Dendritic cell treated with granulocyte-macrophage colony-stimulating factor and Interleukin-4, amounts not matched to agents 40 ng/mL and 50 ng/mL, for 4 days (primary cell): Measurements from ENCODE around the gene CDC42BPB.

Source experiments
- H3K27ac Mint-ChIP-seq: one replicate; pipeline ENCODE4 v1.8.0; 2022; ENCODE audit warnings: mild to moderate bottlenecking, mixed read lengths
- H3K27me3 Mint-ChIP-seq: one replicate; pipeline ENCODE4 v1.8.0; 2022; ENCODE audit warnings: mild to moderate bottlenecking, mixed read lengths
- H3K36me3 Mint-ChIP-seq: one replicate; pipeline ENCODE4 v1.8.0; 2022; ENCODE audit warnings: low read depth, mixed read lengths
- H3K4me1 Mint-ChIP-seq: one replicate; pipeline ENCODE4 v1.8.0; 2022; ENCODE audit warnings: low read depth, mixed read lengths
- H3K4me3 Mint-ChIP-seq: one replicate; pipeline ENCODE4 v1.8.0; 2022; ENCODE audit warnings: mild to moderate bottlenecking, moderate library complexity, mixed read lengths
- H3K9me3 Mint-ChIP-seq: one replicate; pipeline ENCODE4 v1.8.0; 2022; ENCODE audit warnings: mixed read lengths
- intact Hi-C: fragments of 100-400 bp; cut with micrococcal nuclease; formaldehyde crosslinking; loops from one replicate; pipeline ENCODE4 v1.15.0; 2022

Gene CDC42BPB

GRCh38 chr14:103002578-103003350, 54.6 kb downstream of the CDC42BPB start:
- peaks cover 8% of the 10 kb centered on the region for H3K4me1 Mint-ChIP-seq
- H3K9me3 Mint-ChIP-seq: no peaks in the 10 kb centered on the region
- peaks cover 91% of the 10 kb centered on the region for H3K36me3 Mint-ChIP-seq
- intact Hi-C loops: no loop called here
- H3K27ac Mint-ChIP-seq: no peak overlapping the region
- H3K4me3 Mint-ChIP-seq: no peak overlapping the region
- H3K27me3 Mint-ChIP-seq: no peaks in the 10 kb centered on the region

GRCh38 chr14:103001651-103002396, 55.5 kb downstream of the CDC42BPB start:
- H3K4me3 Mint-ChIP-seq: no peak overlapping the region
- H3K27ac Mint-ChIP-seq: no peak overlapping the region

DNA sequence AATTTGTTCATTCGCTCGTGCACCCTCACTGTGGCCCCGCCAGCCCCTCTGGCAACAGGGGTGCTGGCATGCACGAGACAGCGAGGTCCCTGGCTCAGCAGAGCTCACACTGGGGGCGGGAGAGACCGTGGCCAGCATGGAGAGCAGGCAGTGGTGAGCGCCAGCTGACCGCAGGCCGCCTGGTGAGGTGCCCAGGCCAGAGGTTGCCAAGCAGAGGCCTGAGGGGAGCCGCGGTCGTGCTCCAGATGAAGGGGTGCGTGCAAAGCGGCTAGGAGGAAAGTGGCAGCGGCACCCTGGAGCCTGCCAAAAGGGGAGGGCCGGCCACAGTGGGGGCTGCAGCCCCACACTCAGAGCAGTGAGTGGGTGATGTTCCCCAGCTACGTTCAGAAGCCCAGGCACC, 56.1 kb downstream of the CDC42BPB start:
- H3K27ac Mint-ChIP-seq: no peak overlapping the region
- no peak overlapping the region for H3K4me3 Mint-ChIP-seq
- no peaks in the 10 kb centered on the region for H3K27me3 Mint-ChIP-seq
- peaks cover 6% of the 10 kb centered on the region for H3K4me1 Mint-ChIP-seq
- no peaks in the 10 kb centered on the region for H3K9me3 Mint-ChIP-seq
- H3K36me3 Mint-ChIP-seq: peaks cover 93% of the 10 kb centered on the region
- intact Hi-C loops: no loop called here

More at GRCh38 chr14:103001651-103002396, 55.5 kb downstream of the CDC42BPB start:
- peaks cover 6% of the 10 kb centered on the region for H3K4me1 Mint-ChIP-seq
- H3K27me3 Mint-ChIP-seq: no peaks in the 10 kb centered on the region
- intact Hi-C loops: no loop called here
- H3K9me3 Mint-ChIP-seq: no peaks in the 10 kb centered on the region
- H3K36me3 Mint-ChIP-seq: peaks cover 91% of the 10 kb centered on the region

DNA sequence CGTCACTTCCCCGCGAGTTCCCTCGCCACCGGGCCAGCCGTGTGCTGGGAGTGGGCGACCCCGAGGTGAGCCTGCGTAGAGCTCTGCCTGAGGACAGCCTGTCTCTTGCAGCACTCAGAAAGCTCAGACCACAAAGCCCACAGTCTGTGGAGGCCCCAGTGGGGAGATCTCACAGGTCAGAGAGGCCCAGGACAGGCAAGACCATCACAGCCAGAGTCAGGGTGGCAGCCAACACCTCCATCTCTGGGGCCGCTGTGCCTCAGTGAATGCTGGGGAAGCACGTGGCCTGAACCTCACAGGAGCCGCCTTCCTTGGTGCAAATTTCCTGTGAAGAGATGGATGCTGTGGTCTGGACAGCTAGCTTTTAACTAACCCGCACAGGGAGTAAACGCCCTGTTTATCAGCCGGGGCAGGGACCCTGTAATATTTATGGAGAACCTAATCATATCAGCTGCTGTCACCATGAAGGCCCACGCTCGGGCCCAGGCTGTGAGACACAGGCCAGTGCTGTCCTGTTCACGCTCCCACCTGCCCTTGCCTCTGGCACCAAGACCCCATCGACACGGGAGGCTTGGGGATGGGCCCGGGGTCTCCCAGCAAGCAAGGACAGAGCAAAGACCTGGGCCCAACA, 56.9 kb downstream of the CDC42BPB start:
- no peaks in the 10 kb centered on the region for H3K9me3 Mint-ChIP-seq
- H3K36me3 Mint-ChIP-seq: peaks cover 96% of the 10 kb centered on the region
- H3K4me3 Mint-ChIP-seq: no peak overlapping the region
- H3K4me1 Mint-ChIP-seq: peaks cover 6% of the 10 kb centered on the region
- intact Hi-C loops: no loop called here
- no peak overlapping the region for H3K27ac Mint-ChIP-seq
- no peaks in the 10 kb centered on the region for H3K27me3 Mint-ChIP-seq

DNA sequence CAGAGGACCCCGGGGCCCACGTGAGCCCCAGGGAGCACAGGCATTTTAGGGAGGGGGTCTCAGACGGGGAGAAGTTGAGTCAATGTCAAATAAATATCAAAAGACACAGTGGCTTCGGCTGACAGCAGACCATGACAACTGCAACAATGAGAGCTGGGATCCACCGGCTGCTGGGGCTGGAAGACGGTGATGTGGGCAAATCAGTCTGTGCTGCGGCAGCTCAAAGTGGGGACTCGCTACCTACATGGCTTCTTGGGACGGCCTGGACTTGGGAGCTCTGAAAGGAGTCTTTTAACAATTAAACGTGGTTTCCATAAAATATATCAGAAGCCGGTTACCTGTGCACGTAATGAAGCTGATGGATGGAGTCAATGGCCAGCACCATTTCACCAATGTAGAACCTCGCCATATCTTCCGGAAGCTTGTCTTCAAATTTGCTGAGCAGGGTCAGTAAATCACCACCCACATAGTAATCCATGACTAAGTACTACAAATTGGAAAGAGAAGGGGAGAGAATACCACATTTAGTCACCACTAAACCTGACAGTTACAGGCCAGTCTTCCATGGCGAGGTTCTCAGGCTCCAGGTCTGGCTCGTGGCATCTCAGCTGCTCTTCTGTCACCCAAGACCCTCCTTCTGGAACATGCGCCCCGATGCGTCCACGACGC, 58.0 kb downstream of the CDC42BPB start:
- Mint-ChIP-seq H3K36me3 (peaks cover 100% of the 10 kb centered on the region), H3K4me3 (no peak overlapping the region), H3K27me3 (no peaks in the 10 kb centered on the region), H3K27ac (no peak overlapping the region), H3K9me3 (no peaks in the 10 kb centered on the region), H3K4me1 (peaks cover 6% of the 10 kb centered on the region)
- intact Hi-C loops: no loop called here

GRCh38 chr14:102998393-102998792, 59.0 kb downstream of the CDC42BPB start:
- H3K27ac Mint-ChIP-seq: no peak overlapping the region
- H3K4me1 Mint-ChIP-seq: peaks cover 6% of the 10 kb centered on the region
- no peaks in the 10 kb centered on the region for H3K9me3 Mint-ChIP-seq
- no peaks in the 10 kb centered on the region for H3K27me3 Mint-ChIP-seq
- peaks cover 100% of the 10 kb centered on the region for H3K36me3 Mint-ChIP-seq
- H3K4me3 Mint-ChIP-seq: no peak overlapping the region
- intact Hi-C loops: no loop called here

DNA sequence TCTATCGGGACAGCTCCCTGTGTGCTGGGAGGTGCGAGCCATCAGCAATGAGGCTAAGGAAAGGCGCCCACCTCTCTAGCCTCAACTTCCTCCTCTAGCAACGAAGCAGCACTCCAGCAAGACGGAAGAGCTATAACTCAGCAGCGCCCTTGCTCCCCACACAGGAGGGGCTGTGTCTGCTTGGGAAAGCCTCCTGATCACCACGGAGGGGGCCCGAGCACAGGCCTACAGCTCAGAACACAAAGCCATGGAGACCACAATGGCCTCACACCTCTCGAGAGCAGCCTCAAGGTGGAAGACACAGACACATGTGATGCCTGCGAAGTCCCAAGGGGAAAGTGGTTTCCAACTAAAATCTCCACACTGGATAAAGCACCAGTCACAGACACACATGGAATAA, 60.4 kb downstream of the CDC42BPB start:
- Mint-ChIP-seq H3K4me1 (peaks cover 6% of the 10 kb centered on the region), H3K27ac (no peak overlapping the region), H3K36me3 (peaks cover 97% of the 10 kb centered on the region), H3K27me3 (no peaks in the 10 kb centered on the region), H3K9me3 (no peaks in the 10 kb centered on the region), H3K4me3 (no peak overlapping the region)
- intact Hi-C loops: no loop called here

DNA sequence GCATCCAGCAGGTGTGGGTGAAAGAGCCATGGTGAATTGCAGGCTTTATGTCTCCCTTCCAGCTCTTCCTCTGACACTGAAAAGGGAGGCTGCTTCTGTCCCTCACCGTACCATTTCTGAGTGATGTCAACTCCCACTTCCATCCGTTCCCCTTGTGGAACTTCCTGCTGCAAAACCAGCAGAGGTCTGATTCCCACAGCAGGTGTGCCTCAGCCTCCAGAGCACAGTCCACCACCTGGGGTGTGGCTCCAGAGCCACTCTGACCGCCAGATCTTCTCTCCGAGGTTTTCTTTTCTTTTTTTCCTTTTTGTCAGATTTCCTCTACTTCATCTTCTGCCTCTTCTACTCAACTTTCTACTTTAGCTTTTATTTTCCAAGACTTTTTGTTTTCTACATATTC, 62.7 kb downstream of the CDC42BPB start:
- intact Hi-C loops: no loop called here
- H3K36me3 Mint-ChIP-seq: peaks cover 94% of the 10 kb centered on the region
- no peak overlapping the region for H3K4me3 Mint-ChIP-seq
- peaks cover 7% of the 10 kb centered on the region for H3K9me3 Mint-ChIP-seq
- no peak overlapping the region for H3K27ac Mint-ChIP-seq
- H3K4me1 Mint-ChIP-seq: peaks cover 6% of the 10 kb centered on the region
- H3K27me3 Mint-ChIP-seq: no peaks in the 10 kb centered on the region

DNA sequence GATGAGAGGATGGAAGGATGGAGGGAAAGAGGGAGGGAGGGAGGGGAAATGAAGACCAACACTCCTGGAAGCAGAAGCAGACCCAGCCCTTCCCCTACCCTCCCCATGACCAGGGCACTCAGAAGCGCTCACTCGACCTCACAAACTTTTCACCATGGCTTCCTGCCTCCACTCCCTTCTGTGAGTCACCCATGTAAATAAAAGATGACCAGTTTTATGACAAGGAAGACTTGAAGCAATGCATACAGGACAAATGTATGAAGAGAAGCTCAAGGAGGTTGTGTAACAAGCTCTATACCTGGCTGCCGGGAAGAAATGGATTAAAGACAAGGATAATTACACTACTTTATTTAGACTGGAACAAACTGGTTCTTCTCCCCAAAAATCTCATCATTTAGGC, 63.8 kb downstream of the CDC42BPB start:
- Mint-ChIP-seq H3K27me3 (no peaks in the 10 kb centered on the region), H3K4me3 (no peak overlapping the region), H3K27ac (no peak overlapping the region)

DNA sequence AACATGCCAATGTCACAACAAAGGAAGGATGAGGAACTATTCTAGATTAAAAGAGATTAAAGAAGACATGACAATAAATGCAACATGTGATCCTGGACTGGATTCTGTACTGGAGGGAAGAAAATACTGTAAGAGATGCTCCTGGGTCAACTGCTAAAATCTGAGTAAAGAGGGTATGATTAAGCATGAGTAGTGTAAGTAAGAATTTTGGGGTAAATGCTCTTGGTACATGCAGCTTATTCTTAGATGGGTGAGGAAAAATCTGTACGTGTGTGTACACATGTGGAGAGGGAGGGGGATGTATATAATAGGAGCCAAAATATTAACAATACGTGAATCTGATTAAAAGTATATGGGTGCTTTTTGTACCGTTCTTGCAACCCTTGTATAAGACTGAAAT, 66.0 kb downstream of the CDC42BPB start:
- H3K27ac Mint-ChIP-seq: no peak overlapping the region
- H3K4me1 Mint-ChIP-seq: no peaks in the 10 kb centered on the region
- H3K9me3 Mint-ChIP-seq: peaks cover 28% of the 10 kb centered on the region
- intact Hi-C loops: no loop called here
- no peak overlapping the region for H3K4me3 Mint-ChIP-seq
- peaks cover 94% of the 10 kb centered on the region for H3K36me3 Mint-ChIP-seq
- H3K27me3 Mint-ChIP-seq: no peaks in the 10 kb centered on the region

More for the DNA sequence above, 63.8 kb downstream of the CDC42BPB start:
- intact Hi-C loops: no loop called here
- Mint-ChIP-seq H3K9me3 (peaks cover 16% of the 10 kb centered on the region), H3K4me1 (peaks cover 6% of the 10 kb centered on the region), H3K36me3 (peaks cover 94% of the 10 kb centered on the region)

GRCh38 chr14:102988054-102988453, 69.3 kb downstream of the CDC42BPB start:
- H3K36me3 Mint-ChIP-seq: peaks cover 94% of the 10 kb centered on the region
- H3K9me3 Mint-ChIP-seq: peaks cover 28% of the 10 kb centered on the region
- no peaks in the 10 kb centered on the region for H3K27me3 Mint-ChIP-seq
- H3K4me1 Mint-ChIP-seq: peaks cover 5% of the 10 kb centered on the region
- H3K4me3 Mint-ChIP-seq: no peak overlapping the region
- H3K27ac Mint-ChIP-seq: no peak overlapping the region
- intact Hi-C loops: no loop called here

DNA sequence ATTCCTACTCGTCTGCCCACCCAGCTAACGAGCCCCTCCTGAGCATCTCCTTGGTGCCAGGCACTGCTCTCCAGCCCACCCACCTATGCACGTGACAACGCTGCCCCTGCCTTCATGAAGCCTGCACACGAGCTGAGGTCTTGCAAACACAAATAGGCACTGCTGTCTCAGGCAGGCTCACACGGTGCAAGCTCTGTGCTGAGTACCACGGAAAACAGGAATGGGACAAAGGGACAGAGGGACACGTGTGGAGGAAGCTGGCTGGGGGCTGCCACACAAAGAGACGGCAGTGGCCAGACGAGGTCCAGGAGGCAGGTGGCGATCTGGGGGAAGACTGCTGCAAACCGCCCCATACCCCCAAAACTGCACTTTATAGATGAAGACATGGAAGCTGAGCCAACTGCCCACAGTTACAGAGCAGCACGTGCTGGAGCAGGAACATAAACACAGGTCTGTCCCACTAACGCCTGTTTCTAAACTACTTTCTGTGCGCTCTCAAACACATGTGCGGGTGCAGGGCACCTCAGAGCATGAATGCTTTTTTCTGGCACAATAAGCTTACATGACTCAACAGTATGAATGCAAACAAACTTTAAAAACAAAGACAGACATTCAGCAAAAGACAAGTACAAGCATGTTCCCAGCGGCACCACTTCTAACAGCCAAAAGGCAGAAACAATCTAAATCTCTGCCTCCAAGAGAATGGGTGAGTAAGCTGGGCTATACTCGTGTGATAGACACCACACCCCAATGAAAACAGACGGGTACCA, 70.4 kb downstream of the CDC42BPB start:
- H3K4me1 Mint-ChIP-seq: peaks cover 10% of the 10 kb centered on the region
- intact Hi-C loops: no loop called here
- H3K36me3 Mint-ChIP-seq: peaks cover 98% of the 10 kb centered on the region
- H3K4me3 Mint-ChIP-seq: no peak overlapping the region
- H3K9me3 Mint-ChIP-seq: peaks cover 28% of the 10 kb centered on the region
- H3K27me3 Mint-ChIP-seq: no peaks in the 10 kb centered on the region
- H3K27ac Mint-ChIP-seq: no peak overlapping the region

GRCh38 chr14:102985665-102986064, 71.7 kb downstream of the CDC42BPB start:
- Mint-ChIP-seq H3K27ac (no peak overlapping the region), H3K36me3 (peaks cover 100% of the 10 kb centered on the region)

More at GRCh38 chr14:102985665-102986064, 71.7 kb downstream of the CDC42BPB start:
- Mint-ChIP-seq H3K27me3 (no peaks in the 10 kb centered on the region), H3K9me3 (peaks cover 28% of the 10 kb centered on the region), H3K4me1 (peaks cover 10% of the 10 kb centered on the region), H3K4me3 (no peak overlapping the region)
- intact Hi-C loops: no loop called here
